ENCODE results near the gene PIF1.

PIF1 gene

DNA sequence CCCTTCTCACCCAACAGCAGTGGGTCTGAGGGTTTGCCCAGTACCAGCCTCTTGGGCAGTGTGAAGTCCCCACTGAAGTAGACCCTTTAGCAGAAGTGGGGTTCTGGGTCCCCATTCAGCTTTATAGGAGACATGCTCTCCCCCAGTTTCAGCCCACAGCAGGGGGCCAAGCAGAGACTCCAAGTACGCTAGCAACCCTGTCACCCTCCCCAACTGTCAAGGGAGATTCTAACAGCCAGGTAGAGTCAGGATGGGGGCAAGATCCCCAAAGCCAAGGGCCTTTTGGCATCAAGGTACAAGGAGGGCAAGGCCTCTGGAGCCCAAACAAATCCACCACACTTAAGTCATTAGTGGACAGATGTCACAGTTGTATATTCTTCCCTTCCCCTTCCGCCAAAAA lies 51.8 kb downstream of the PIF1 start:
- H3F3A ChIP-seq (ENCODE audit: insufficient read depth, low read length), result no peaks in the 10 kb centered on the region
- H3K36me3 ChIP-seq (replicated peaks; ENCODE audit: insufficient read depth, low read length), result no peaks in the 10 kb centered on the region
- TF ChIP-seq EZH2phosphoT487 (IDR thresholded peaks at IDR 0.05; ENCODE audit: low read length) (no peak), EZH2 (optimal IDR thresholded peaks at IDR 0.05; ENCODE audit: low read depth, low read length) (no peak)
- TF ChIP-seq, protein P1, sequence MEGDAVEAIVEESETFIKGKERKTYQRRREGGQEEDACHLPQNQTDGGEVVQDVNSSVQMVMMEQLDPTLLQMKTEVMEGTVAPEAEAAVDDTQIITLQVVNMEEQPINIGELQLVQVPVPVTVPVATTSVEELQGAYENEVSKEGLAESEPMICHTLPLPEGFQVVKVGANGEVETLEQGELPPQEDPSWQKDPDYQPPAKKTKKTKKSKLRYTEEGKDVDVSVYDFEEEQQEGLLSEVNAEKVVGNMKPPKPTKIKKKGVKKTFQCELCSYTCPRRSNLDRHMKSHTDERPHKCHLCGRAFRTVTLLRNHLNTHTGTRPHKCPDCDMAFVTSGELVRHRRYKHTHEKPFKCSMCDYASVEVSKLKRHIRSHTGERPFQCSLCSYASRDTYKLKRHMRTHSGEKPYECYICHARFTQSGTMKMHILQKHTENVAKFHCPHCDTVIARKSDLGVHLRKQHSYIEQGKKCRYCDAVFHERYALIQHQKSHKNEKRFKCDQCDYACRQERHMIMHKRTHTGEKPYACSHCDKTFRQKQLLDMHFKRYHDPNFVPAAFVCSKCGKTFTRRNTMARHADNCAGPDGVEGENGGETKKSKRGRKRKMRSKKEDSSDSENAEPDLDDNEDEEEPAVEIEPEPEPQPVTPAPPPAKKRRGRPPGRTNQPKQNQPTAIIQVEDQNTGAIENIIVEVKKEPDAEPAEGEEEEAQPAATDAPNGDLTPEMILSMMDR (IDR thresholded peaks at IDR 0.05; ENCODE audit: low read length), result no peak
- H3K4me3 ChIP-seq (ENCODE audit: low read length), result no peak overlapping the region
- no peaks in the 10 kb centered on the region for H4K20me1 ChIP-seq (ENCODE audit: insufficient read depth, low read length)
- H3K4me2 ChIP-seq (ENCODE audit: low read depth, low read length), result no peak overlapping the region
- H3K9me3 ChIP-seq (replicated peaks; ENCODE audit: insufficient read depth, low read length), result no peaks in the 10 kb centered on the region
- H3K4me1 ChIP-seq (ENCODE audit: low read length), result no peaks in the 10 kb centered on the region
- H3K9me2 ChIP-seq (replicated peaks; ENCODE audit: insufficient read depth, low read length), result no peaks in the 10 kb centered on the region
- no peak for DNase-seq
- peaks cover 20% of the 10 kb centered on the region for H3K27me3 ChIP-seq (replicated peaks; ENCODE audit: insufficient read depth, low read length)
- no peak overlapping the region for H3K9ac ChIP-seq (ENCODE audit: low read length)
- H3K27ac ChIP-seq (ENCODE audit: low read length), result no peak overlapping the region
- H2AFZ ChIP-seq (ENCODE audit: low read length), result no peak overlapping the region
- H3K79me2 ChIP-seq (ENCODE audit: low read length), result no peaks in the 10 kb centered on the region

DNA sequence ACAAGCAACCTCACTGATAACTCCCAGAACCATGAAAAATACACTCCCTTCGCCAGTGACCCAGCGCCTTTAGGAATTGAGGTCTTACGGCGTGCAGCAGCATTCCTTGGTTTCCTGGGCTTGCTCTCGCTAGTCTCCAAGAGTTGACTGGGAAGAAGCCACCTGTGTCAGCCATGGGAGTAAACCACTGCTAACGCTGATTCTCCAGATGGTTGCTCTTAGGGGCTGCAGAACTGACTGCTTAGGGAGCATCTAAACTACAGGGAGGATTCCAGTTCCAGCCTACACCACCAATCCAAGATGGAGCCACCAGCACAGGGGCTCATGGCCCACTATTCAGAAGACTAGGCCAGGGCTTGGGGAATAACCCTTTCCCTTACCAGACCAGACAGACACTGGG lies 52.5 kb downstream of the PIF1 start:
- Histone ChIP-seq H3F3A (ENCODE audit: insufficient read depth, low read length) (no peaks in the 10 kb centered on the region), H3K4me1 (ENCODE audit: low read length) (no peaks in the 10 kb centered on the region), H3K9me2 (replicated peaks; ENCODE audit: insufficient read depth, low read length) (no peaks in the 10 kb centered on the region), H3K4me2 (ENCODE audit: low read depth, low read length) (no peak overlapping the region), H3K36me3 (replicated peaks; ENCODE audit: insufficient read depth, low read length) (no peaks in the 10 kb centered on the region), H3K27ac (ENCODE audit: low read length) (no peak overlapping the region), H4K20me1 (ENCODE audit: insufficient read depth, low read length) (no peaks in the 10 kb centered on the region), H3K4me3 (ENCODE audit: low read length) (no peak overlapping the region), H3K79me2 (ENCODE audit: low read length) (no peaks in the 10 kb centered on the region), H3K27me3 (replicated peaks; ENCODE audit: insufficient read depth, low read length) (peaks cover 20% of the 10 kb centered on the region), H3K9ac (ENCODE audit: low read length) (no peak overlapping the region), H2AFZ (ENCODE audit: low read length) (no peak overlapping the region), H3K9me3 (replicated peaks; ENCODE audit: insufficient read depth, low read length) (no peaks in the 10 kb centered on the region)
- no peak for DNase-seq
- TF ChIP-seq EZH2phosphoT487 (IDR thresholded peaks at IDR 0.05; ENCODE audit: low read length), result no peak
- TF ChIP-seq, protein P1 (IDR thresholded peaks at IDR 0.05; ENCODE audit: low read length), result no peak
- TF ChIP-seq EZH2 (optimal IDR thresholded peaks at IDR 0.05; ENCODE audit: low read depth, low read length), result no peak

DNA sequence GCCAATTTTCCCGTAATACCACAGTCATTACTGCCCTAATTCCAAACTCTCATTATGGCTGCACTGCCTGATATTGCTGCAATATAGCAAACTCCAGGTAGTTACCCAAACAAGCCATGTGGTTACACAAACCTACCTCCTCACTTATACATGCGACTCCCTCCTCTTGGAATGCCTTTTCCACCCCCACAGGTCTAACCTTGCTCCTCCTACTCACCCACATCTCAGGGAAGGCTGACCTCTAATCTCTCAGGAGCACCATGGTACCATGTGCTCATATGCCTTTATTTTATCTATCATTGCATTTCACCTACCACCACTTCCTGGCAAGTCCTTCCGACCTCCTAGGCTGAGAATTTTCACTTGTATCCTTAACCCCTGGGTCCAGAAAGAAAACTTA lies 53.0 kb downstream of the PIF1 start:
- Histone ChIP-seq H2AFZ (ENCODE audit: low read length) (no peak overlapping the region), H3K79me2 (ENCODE audit: low read length) (no peaks in the 10 kb centered on the region), H3K9me2 (replicated peaks; ENCODE audit: insufficient read depth, low read length) (no peaks in the 10 kb centered on the region), H3K4me3 (ENCODE audit: low read length) (no peak overlapping the region), H3K9me3 (replicated peaks; ENCODE audit: insufficient read depth, low read length) (no peaks in the 10 kb centered on the region), H3K27me3 (replicated peaks; ENCODE audit: insufficient read depth, low read length) (peaks cover 20% of the 10 kb centered on the region), H3K4me1 (ENCODE audit: low read length) (no peaks in the 10 kb centered on the region), H3K4me2 (ENCODE audit: low read depth, low read length) (no peak overlapping the region), H3K36me3 (replicated peaks; ENCODE audit: insufficient read depth, low read length) (no peaks in the 10 kb centered on the region), H4K20me1 (ENCODE audit: insufficient read depth, low read length) (no peaks in the 10 kb centered on the region), H3K27ac (ENCODE audit: low read length) (no peak overlapping the region), H3F3A (ENCODE audit: insufficient read depth, low read length) (no peaks in the 10 kb centered on the region), H3K9ac (ENCODE audit: low read length) (no peak overlapping the region)
- TF ChIP-seq, protein P1 (IDR thresholded peaks at IDR 0.05; ENCODE audit: low read length), result no peak
- TF ChIP-seq EZH2 (optimal IDR thresholded peaks at IDR 0.05; ENCODE audit: low read depth, low read length), result no peak
- no peak for TF ChIP-seq EZH2phosphoT487 (IDR thresholded peaks at IDR 0.05; ENCODE audit: low read length)
- DNase-seq, result no peak

Data from MM.1S (cell line).